GM23338 (cell line): ENCODE results near the gene UBE2R2. TPM values are rescaled to one million over a fixed set of nuclear protein-coding genes. Genes with fewer than 3 reads are reported as not detected.

Experiments
- ATAC-seq: fragments of 200-7000 bp; cut with Tn5 transposase; 3 replicates; pipeline ENCODE4 v1.9.1; 2020
- DNase-seq: peaks from one replicate; pipeline ENCODE4 v3.0.0-alpha.2; 2015; ENCODE audit warnings: low spot score
- H2AFZ ChIP-seq: fragments of 200-600 bp; sonication (generic); 2 replicates; pipeline ENCODE4 v1.8.0; 2016; ENCODE audit warnings: antibody characterized with exemption, mild to moderate bottlenecking, moderate library complexity
- H3F3A ChIP-seq: fragments of 200-600 bp; sonication (generic); replicated peaks from 2 replicates; pipeline ENCODE4 v1.8.0; 2017; ENCODE audit warnings: antibody characterized with exemption, mixed run types, low read depth
- H3K27ac ChIP-seq: fragments of 200-600 bp; sonication (generic); 2 replicates; pipeline ENCODE4 v1.6.1; 2016; ENCODE audit warnings: low read depth
- H3K27me3 ChIP-seq: fragments of 200-600 bp; sonication (generic); 2 replicates; pipeline ENCODE4 v1.8.0; 2016; ENCODE audit warnings: mild to moderate bottlenecking, mixed run types, moderate library complexity; ENCODE audit not compliant: insufficient read depth
- H3K36me3 ChIP-seq: fragments of 200-600 bp; sonication (generic); 2 replicates; pipeline ENCODE4 v1.8.0; 2016; ENCODE audit warnings: mild to moderate bottlenecking; ENCODE audit not compliant: insufficient read depth
- H3K4me1 ChIP-seq: fragments of 200-600 bp; sonication (generic); 2 replicates; pipeline ENCODE4 v1.8.0; 2016; ENCODE audit warnings: mild to moderate bottlenecking, moderate library complexity; ENCODE audit not compliant: insufficient read depth
- H3K4me2 ChIP-seq: fragments of 200-600 bp; sonication (generic); 2 replicates; pipeline ENCODE4 v1.7.1; 2017; ENCODE audit warnings: mixed run types
- H3K4me3 ChIP-seq: fragments of 200-600 bp; sonication (generic); 2 replicates; pipeline ENCODE4 v1.6.1; 2016; ENCODE audit warnings: mixed run types
- H3K79me2 ChIP-seq: fragments of 200-600 bp; sonication (generic); replicated peaks from 2 replicates; pipeline ENCODE4 v1.8.0; 2017; ENCODE audit warnings: mild to moderate bottlenecking; ENCODE audit not compliant: insufficient read depth
- H3K9me2 ChIP-seq: fragments of 200-600 bp; sonication (generic); 2 replicates; pipeline ENCODE4 v1.8.0; 2017; ENCODE audit not compliant: insufficient read depth
- H4K20me1 ChIP-seq: fragments of 200-600 bp; sonication (generic); replicated peaks from 2 replicates; pipeline ENCODE4 v1.8.0; 2017; ENCODE audit warnings: mild to moderate bottlenecking; ENCODE audit not compliant: insufficient read depth
- H3K27ac Mint-ChIP-seq: 2 replicates; pipeline ENCODE4 v1.8.0; 2020; ENCODE audit warnings: inconsistent platforms, mild to moderate bottlenecking, moderate library complexity, mixed read lengths
- H3K27me3 Mint-ChIP-seq: 3 replicates; pipeline ENCODE4 v1.8.0; 2022; ENCODE audit warnings: low read depth, mild to moderate bottlenecking, moderate library complexity, mixed read lengths, inconsistent platforms; ENCODE audit not compliant: insufficient read depth, poor library complexity
- H3K36me3 Mint-ChIP-seq: 3 replicates; pipeline ENCODE4 v1.8.0; 2021; ENCODE audit warnings: low read depth, mild to moderate bottlenecking, inconsistent platforms, moderate library complexity, mixed read lengths
- H3K4me1 Mint-ChIP-seq: 3 replicates; pipeline ENCODE4 v1.8.0; 2020; ENCODE audit warnings: mild to moderate bottlenecking, inconsistent platforms, mixed read lengths
- H3K4me3 Mint-ChIP-seq: 3 replicates; pipeline ENCODE4 v1.8.0; 2021; ENCODE audit warnings: moderate library complexity, mild to moderate bottlenecking, inconsistent platforms, mixed read lengths
- H3K9me3 Mint-ChIP-seq: 3 replicates; pipeline ENCODE4 v1.8.0; 2020; ENCODE audit warnings: moderate library complexity, mild to moderate bottlenecking, inconsistent platforms, mixed read lengths
- CTCF ChIP-seq, 2 experiments: fragments of 200-600 bp in 1 of 2; sonication (generic) in 1 of 2; conservative IDR thresholded peaks; 2 replicates each; pipeline versions ENCODE4 v1.5.1 to v1.6.1; 2016 to 2017; ENCODE audit warnings: antibody characterized with exemption in 2 of 2, low read depth in 2 of 2, mild to moderate bottlenecking in 2 of 2, moderate library complexity in 1 of 2
- JUNB ChIP-seq: IDR thresholded peaks from one replicate; pipeline ENCODE4 v1.6.1; 2016; ENCODE audit warnings: antibody characterized with exemption; ENCODE audit not compliant: unreplicated experiment
- POLR2AphosphoS5 ChIP-seq: IDR thresholded peaks from 2 replicates; pipeline ENCODE4 v1.6.1; 2016; ENCODE audit warnings: antibody characterized with exemption, low read depth
- ZNF462 ChIP-seq: fragments of 250-450 bp; sonication (Bioruptor Pico); IDR thresholded peaks from 2 replicates; pipeline ENCODE4 v1.5.0; 2020; ENCODE audit warnings: mild to moderate bottlenecking, moderate library complexity
- polyA plus RNA-seq: library from polyadenylated mRNA; unstranded; fragments of >200 nt; fragmentation: Nextera tagmentation; extraction: Ambion mirVana; gene quantifications from 2 replicates; pipeline ENCODE4 v1.2.1, GENCODE V29; 2016
- total RNA-seq: library from RNA; depleted of rRNA; stranded (reverse); fragments of >200 nt; shearing (Covaris generic); gene quantifications from 2 replicates; pipeline ENCODE4 v1.2.3, GENCODE V29; 2014

Gene UBE2R2
- total and polyA plus RNA-seq, 2 experiments from 2014 or later, result 23.4 to 32.5 TPM

- H3K36me3 ChIP-seq, result peaks cover 50% of the 10 kb centered on the region
- Mint-ChIP-seq H3K4me3 (no peak overlapping the region), H3K27ac (no peak overlapping the region)
Observed at GRCh38 chr9:33921967-33922895, 105.3 kb downstream of the UBE2R2 start.

More at GRCh38 chr9:33921967-33922895, 105.3 kb downstream of the UBE2R2 start:
- no peaks in the 10 kb centered on the region for H3K9me3 Mint-ChIP-seq
- Histone ChIP-seq H3K4me2 (no peak overlapping the region), H4K20me1 (peaks cover 14% of the 10 kb centered on the region), H2AFZ (no peak overlapping the region), H3K79me2 (no peaks in the 10 kb centered on the region; the same call in 1 of the 2 replicates), H3K27ac (no peak overlapping the region), H3K4me3 (no peak overlapping the region), H3F3A (peaks cover 15% of the 10 kb centered on the region), H3K4me1 (peaks cover 13% of the 10 kb centered on the region), H3K9me2 (no peaks in the 10 kb centered on the region), H3K27me3 (no peaks in the 10 kb centered on the region)
- H3K4me1 Mint-ChIP-seq, result peaks cover 22% of the 10 kb centered on the region
- DNase-seq (peak; percentile 75), ATAC-seq (peak; percentile 71)
- TF ChIP-seq JUNB (no peak), POLR2AphosphoS5 (no peak; the same call in 1 of the 2 replicates), ZNF462 (CRISPR knock-in tag) (no peak), CTCF (conservative IDR thresholded peaks at IDR 0.05; ENCODE audit: low read depth in 2 of 2) (peak; percentile 80 to 87)
- peaks cover 94% of the 10 kb centered on the region for H3K36me3 Mint-ChIP-seq
- peaks cover 42% of the 10 kb centered on the region for H3K27me3 Mint-ChIP-seq
